NCI-H146 (cell line): ENCODE data around the gene FOXP1.

Experiments
- DNase-seq: peaks from one replicate; lab custom pipeline; 2025; lab: John Stamatoyannopoulos, UW

Gene FOXP1

GRCh38 chr3:71260782-71261181, 322.7 kb downstream of the FOXP1 start:
- DNase-seq = no peak

GRCh38 chr3:71258526-71258925, 325.0 kb downstream of the FOXP1 start:
- DNase-seq = no peak

GRCh38 chr3:71258116-71258515, 325.4 kb downstream of the FOXP1 start:
- peak; percentile 45 for DNase-seq

- no peak for DNase-seq
Observed at GRCh38 chr3:71255498-71255897, 328.0 kb downstream of the FOXP1 start.

- DNase-seq = no peak
Observed at GRCh38 chr3:71254281-71255057, 329.1 kb downstream of the FOXP1 start.

GRCh38 chr3:71253169-71253568, 330.4 kb downstream of the FOXP1 start:
- no peak for DNase-seq

- no peak for DNase-seq
Observed at GRCh38 chr3:71252466-71252865, 331.1 kb downstream of the FOXP1 start.

GRCh38 chr3:71251156-71251775, 332.3 kb downstream of the FOXP1 start:
- DNase-seq = no peak

- DNase-seq = no peak
Observed at GRCh38 chr3:71250026-71250425, 333.5 kb downstream of the FOXP1 start.

- peak; percentile 78 for DNase-seq
Observed at GRCh38 chr3:71247958-71248335, 335.6 kb downstream of the FOXP1 start.

GRCh38 chr3:71247221-71247957, 336.1 kb downstream of the FOXP1 start:
- DNase-seq = peak; percentile 68

- DNase-seq = no peak
Observed at GRCh38 chr3:71245971-71246880, 337.3 kb downstream of the FOXP1 start.

- no peak for DNase-seq
Observed at GRCh38 chr3:71244826-71245488, 338.6 kb downstream of the FOXP1 start.

- DNase-seq = no peak
Observed at GRCh38 chr3:71244153-71244825, 339.2 kb downstream of the FOXP1 start.

- no peak for DNase-seq
Observed at GRCh38 chr3:71243229-71243628, 340.3 kb downstream of the FOXP1 start.

GRCh38 chr3:71241981-71242560, 341.5 kb downstream of the FOXP1 start:
- no peak for DNase-seq

- no peak for DNase-seq
Observed at GRCh38 chr3:71241246-71241901, 342.2 kb downstream of the FOXP1 start.

GRCh38 chr3:71240034-71240433, 343.5 kb downstream of the FOXP1 start:
- no peak for DNase-seq

- no peak for DNase-seq
Observed at GRCh38 chr3:71238355-71238757, 345.2 kb downstream of the FOXP1 start.

- no peak for DNase-seq
Observed at GRCh38 chr3:71237672-71238071, 345.9 kb downstream of the FOXP1 start.
